Astrocyte of the cerebellum (primary cell): ENCODE measurements around the gene STT3B.

Experiments used
- DNase-seq: peaks from one replicate; pipeline ENCODE4 v3.0.0-alpha.2; 2011; ENCODE audit warnings: low read depth
- H3K4me3 ChIP-seq: 2 replicates; pipeline ENCODE4 v1.5.1; 2011; ENCODE audit warnings: mild to moderate bottlenecking, low read depth, low read length, moderate library complexity
- CTCF ChIP-seq: IDR thresholded peaks from 2 replicates; pipeline ENCODE4 v1.5.1; 2012; ENCODE audit warnings: low read length, low read depth, moderate library complexity, mild to moderate bottlenecking; ENCODE audit errors: missing control alignments
- in situ Hi-C: cut with HindIII; loops from 2 replicates; pipeline ENCODE4 v1.10.0; 2017; ENCODE audit warnings: low sequenced_read_pairs

STT3B gene

GRCh38 chr3:31546162-31546561 lies 13.4 kb downstream of the STT3B start:
- in situ Hi-C loops: no loop called here

GRCh38 chr3:31546725-31547124 lies 14.0 kb downstream of the STT3B start:
- TF ChIP-seq CTCF: no peak
- in situ Hi-C loops: no loop called here
- H3K4me3 ChIP-seq: no peak overlapping the region
- no peak for DNase-seq

More at GRCh38 chr3:31546162-31546561, 13.4 kb downstream of the STT3B start:
- no peak for DNase-seq
- H3K4me3 ChIP-seq: no peak overlapping the region
- no peak for TF ChIP-seq CTCF

- in situ Hi-C loops: no loop called here
- no peak for DNase-seq
- TF ChIP-seq CTCF: peak; percentile 65
- H3K4me3 ChIP-seq: no peak overlapping the region
Observed at GRCh38 chr3:31550452-31551251, 17.9 kb downstream of the STT3B start.

- no peak for TF ChIP-seq CTCF
- in situ Hi-C loops: no loop called here
- DNase-seq: no peak
- no peak overlapping the region for H3K4me3 ChIP-seq
Observed at GRCh38 chr3:31551646-31552045, 18.9 kb downstream of the STT3B start.

GRCh38 chr3:31552103-31552502 lies 19.4 kb downstream of the STT3B start:
- no peak for TF ChIP-seq CTCF
- no peak overlapping the region for H3K4me3 ChIP-seq
- in situ Hi-C loops: no loop called here
- DNase-seq: no peak

GRCh38 chr3:31553258-31553657 lies 20.5 kb downstream of the STT3B start:
- no peak for DNase-seq
- H3K4me3 ChIP-seq: no peak overlapping the region
- in situ Hi-C loops: no loop called here
- no peak for TF ChIP-seq CTCF
